Transverse colon (tissue), 4 donors: Measurements from ENCODE around the gene ZNRF4. TPM values are rescaled to one million over a fixed set of nuclear protein-coding genes. Genes with fewer than 3 reads are reported as not detected.
A peak's percentile ranks its signal among the peaks of the same experiment; 100 is the strongest.

Source experiments
- DNase-seq: peaks from one replicate; pipeline ENCODE4 v3.0.0-alpha.2; 2019
- H3K27ac ChIP-seq, 4 donors: fragments of 200-600 bp; sonication (generic); 2 replicates each; pipeline ENCODE4 v1.5.1; 2016 to 2018; ENCODE audit warnings: inconsistent platforms in 4 of 4
- H3K27me3 ChIP-seq: fragments of 200-600 bp; sonication (generic); 2 replicates; pipeline ENCODE4 v1.5.1; 2017; ENCODE audit warnings: inconsistent platforms
- H3K36me3 ChIP-seq, 4 donors: fragments of 200-600 bp; sonication (generic); 2 replicates each; pipeline ENCODE4 v1.5.1; 2017 to 2019; ENCODE audit warnings: inconsistent platforms in 4 of 4
- H3K4me1 ChIP-seq, 4 donors: fragments of 200-600 bp; sonication (generic); 2 replicates each; pipeline ENCODE4 v1.5.1; 2017 to 2020; ENCODE audit warnings: inconsistent platforms in 4 of 4
- H3K4me3 ChIP-seq, 4 donors: fragments of 200-600 bp; sonication (generic); 1 replicate in 1 of 4; 2 replicates in 3 of 4; pipeline versions ENCODE4 v1.5.1 to v1.6.1; 2017 to 2019; ENCODE audit warnings: inconsistent platforms in 4 of 4
- H3K9me3 ChIP-seq, 2 donors: fragments of 200-600 bp; sonication (generic); 2 replicates each; pipeline ENCODE4 v1.5.1; 2017 to 2019; ENCODE audit warnings: inconsistent platforms in 2 of 2
- CTCF ChIP-seq, 5 experiments: fragments of 200-600 bp in 3 of 5; fragments of 450-650 bp in 2 of 5; sonication (generic) in 3 of 5; IDR thresholded peaks; 1 replicate in 2 of 5; 2 replicates in 3 of 5; pipeline ENCODE4 v1.5.1; 2016 to 2017; ENCODE audit warnings: antibody characterized with exemption in 5 of 5, inconsistent platforms in 3 of 5, mild to moderate bottlenecking in 2 of 5, moderate library complexity in 1 of 5
- EP300 ChIP-seq: sonication (generic); formaldehyde crosslinking; IDR thresholded peaks from one replicate; pipeline ENCODE4 v1.6.1; 2017; ENCODE audit warnings: antibody characterized with exemption, low read depth
- POLR2A ChIP-seq: fragments of 450-650 bp; IDR thresholded peaks from one replicate; pipeline ENCODE4 v1.6.1; 2016; ENCODE audit warnings: antibody characterized with exemption, mild to moderate bottlenecking, moderate library complexity
- POLR2AphosphoS5 ChIP-seq, 3 donors: sonication (generic); formaldehyde crosslinking; IDR thresholded peaks; one replicate each; pipeline ENCODE4 v1.6.1; 2016; ENCODE audit warnings: antibody characterized with exemption in 3 of 3
- WGBS, 2 donors: methylation state at CpG; one replicate each; pipeline ENCODE4 v1.1.5; 2018; ENCODE audit warnings: low coverage in 1 of 2; 5-methylcytosine and 5-hydroxymethylcytosine counted together
- in situ Hi-C, 4 donors: fragments of 200-750 bp; cut with MboI; loops; one replicate each; pipeline versions ENCODE4 v1.15.0 to v1.15.1; 2017; ENCODE audit warnings: low sequenced_read_pairs in 3 of 4, low pct_ligation_motif_present in 1 of 4, low pct_unique_long_range_greater_than_20kb in 1 of 4
- intact Hi-C: fragments of 100-400 bp; cut with DNase I; formaldehyde crosslinking; loops from one replicate; pipeline ENCODE4 v1.15.1; 2023; ENCODE audit warnings: low total_unique reads
- total RNA-seq, 4 donors: library from RNA; depleted of rRNA; stranded (reverse); fragments of >200 nt; gene quantifications; one replicate each; pipeline ENCODE4 v1.1.0, GENCODE V29; 2016

ZNRF4 gene
- total RNA-seq, 4 donors from 2014 or later = not detected

- Histone ChIP-seq H3K27me3 (peaks cover 24% of the 10 kb centered on the region), H3K36me3 (no peaks in the 10 kb centered on the region), H3K4me3 (no peak overlapping the region), H3K9me3 (peaks cover 9 to 18% of the 10 kb centered on the region in 2 donors), H3K27ac (no peak overlapping the region), H3K4me1 (no peaks in the 10 kb centered on the region)
- no peak for DNase-seq
- WGBS, 2 donors = 51 to 61% methylated on average over 3 to 21 of the region's 22 CpGs
- intact Hi-C loops = no loop called here
- in situ Hi-C loops = no loop called here
- TF ChIP-seq POLR2A (no peak), CTCF (IDR thresholded peaks at IDR 0.05) (no peak), EP300 (no peak), POLR2AphosphoS5 (IDR thresholded peaks at IDR 0.05) (no peak)
Observed at GRCh38 chr19:5498830-5499550, 43.8 kb downstream of the ZNRF4 start.

GRCh38 chr19:5501907-5502306, 46.7 kb downstream of the ZNRF4 start:
- H3K4me1 ChIP-seq = no peaks in the 10 kb centered on the region
- intact Hi-C loops (no loop called here), in situ Hi-C loops (no loop called here)
- H3K36me3 ChIP-seq = no peaks in the 10 kb centered on the region
- 74 to 90% methylated on average over 2 of the region's 2 CpGs for WGBS, 2 donors
- TF ChIP-seq CTCF (IDR thresholded peaks at IDR 0.05) (no peak), EP300 (no peak), POLR2A (no peak)
- H3K4me3 ChIP-seq = no peak overlapping the region
- peaks cover 9 to 18% of the 10 kb centered on the region in 2 donors for H3K9me3 ChIP-seq
- DNase-seq = no peak
- no peak overlapping the region for H3K27ac ChIP-seq
- H3K27me3 ChIP-seq = peaks cover 5% of the 10 kb centered on the region

- TF ChIP-seq POLR2AphosphoS5 (IDR thresholded peaks at IDR 0.05) (no peak), EP300 (no peak), POLR2A (no peak), CTCF (IDR thresholded peaks at IDR 0.05) (no peak)
- no peak for DNase-seq
- no peaks in the 10 kb centered on the region for H3K4me1 ChIP-seq
- intact Hi-C loops = no loop called here
- peaks cover 5% of the 10 kb centered on the region for H3K27me3 ChIP-seq
- WGBS, 2 donors = 54% methylated on average over 1 of the region's 1 CpG; no CpG with 5 or more reads in 1 of the 2 donors
- H3K36me3 ChIP-seq = no peaks in the 10 kb centered on the region
- peaks cover 9 to 18% of the 10 kb centered on the region in 2 donors for H3K9me3 ChIP-seq
- H3K27ac ChIP-seq = no peak overlapping the region
- H3K4me3 ChIP-seq = no peak overlapping the region
- in situ Hi-C loops = no loop called here
Observed at GRCh38 chr19:5503598-5503997, 48.4 kb downstream of the ZNRF4 start.

GRCh38 chr19:5504114-5504513, 48.9 kb downstream of the ZNRF4 start:
- TF ChIP-seq POLR2A = no peak
- TF ChIP-seq POLR2AphosphoS5 (IDR thresholded peaks at IDR 0.05) = no peak
- TF ChIP-seq CTCF (IDR thresholded peaks at IDR 0.05) = peak in 1 of 5 experiments; percentile 5
- H3K27ac ChIP-seq = no peak overlapping the region
- in situ Hi-C loops = no loop called here
- intact Hi-C loops = no loop called here
- H3K4me1 ChIP-seq = no peaks in the 10 kb centered on the region
- peaks cover 9 to 18% of the 10 kb centered on the region in 2 donors for H3K9me3 ChIP-seq
- 65 to 67% methylated on average over 2 of the region's 2 CpGs for WGBS, 2 donors
- no peak overlapping the region for H3K4me3 ChIP-seq
- no peaks in the 10 kb centered on the region for H3K36me3 ChIP-seq
- no peak for DNase-seq
- peaks cover 3% of the 10 kb centered on the region for H3K27me3 ChIP-seq

Other genes starting within 250 kb of the ZNRF4 start
- 10 to 100 TPM; 38.3 to 91.5 (median 58.5) TPM for gene PTPRS, start 114.6 kb upstream of the ZNRF4 start, total RNA-seq
- gene TINCR, start 112.5 kb downstream of the ZNRF4 start, total RNA-seq = 10 to 100 TPM in 3 of 4 donors, not detected in 1; 13.2 to 45.3 (median 22.7) TPM
- gene SAFB2, start 167.4 kb downstream of the ZNRF4 start, total RNA-seq = 100 to 1,000 TPM in 2 of 4 donors, 10 to 100 TPM in 2; 64.0 to 283 (median 124) TPM
- gene SAFB, start 167.7 kb downstream of the ZNRF4 start, total RNA-seq = 100 to 1,000 TPM in 3 of 4 donors, 10 to 100 TPM in 1; 90.5 to 368 (median 185) TPM
- 10 to 100 TPM; 30.3 to 73.5 (median 52.6) TPM for gene MICOS13, start 225.1 kb downstream of the ZNRF4 start, total RNA-seq
- 10 to 100 TPM; 10.8 to 30.1 (median 16.6) TPM for gene HSD11B1L, start 225.6 kb downstream of the ZNRF4 start, total RNA-seq
- 100 to 1,000 TPM in 3 of 4 donors, 10 to 100 TPM in 1; 87.9 to 636 (median 329) TPM for gene RPL36, start 234.9 kb downstream of the ZNRF4 start, total RNA-seq